Chondrocyte (in vitro differentiated cells): Measurements from ENCODE around the gene NUAK1. TPM values are rescaled to one million over a fixed set of nuclear protein-coding genes. Genes with fewer than 3 reads are reported as not detected.
A peak's percentile ranks its signal among the peaks of the same experiment; 100 is the strongest.

Experiments used
- DNase-seq: peaks from one replicate; pipeline ENCODE4 v3.0.0; 2021; ENCODE audit warnings: mixed read lengths, low spot score
- H3K27ac Mint-ChIP-seq: one replicate; pipeline ENCODE4 v1.8.0; 2021; ENCODE audit warnings: mild to moderate bottlenecking, moderate library complexity, mixed read lengths; ENCODE audit not compliant: unreplicated experiment
- H3K27me3 Mint-ChIP-seq: 2 replicates; pipeline ENCODE4 v1.8.0; 2021; ENCODE audit warnings: low read depth, mixed read lengths
- H3K36me3 Mint-ChIP-seq: 2 replicates; pipeline ENCODE4 v1.8.0; 2021; ENCODE audit warnings: low read depth, mixed read lengths
- H3K4me1 Mint-ChIP-seq: 2 replicates; pipeline ENCODE4 v1.8.0; 2021; ENCODE audit warnings: low read depth, mild to moderate bottlenecking, mixed read lengths
- H3K4me3 Mint-ChIP-seq: one replicate; pipeline ENCODE4 v1.8.0; 2021; ENCODE audit warnings: mild to moderate bottlenecking, moderate library complexity, mixed read lengths; ENCODE audit not compliant: unreplicated experiment
- H3K9me3 Mint-ChIP-seq: 2 replicates; pipeline ENCODE4 v1.8.0; 2021; ENCODE audit warnings: low read depth, mixed read lengths
- CTCF ChIP-seq: fragments of 200-600 bp; sonication (generic); IDR thresholded peaks from 2 replicates; pipeline ENCODE4 v1.5.0; 2021; ENCODE audit warnings: antibody characterized with exemption, mild to moderate bottlenecking, moderate library complexity
- long read RNA-seq: library from polyadenylated mRNA; stranded (forward); transcript quantifications from one replicate; pipeline ENCODE4 v2.0.0, GENCODE V29; 2021
- total RNA-seq: library from RNA; stranded (reverse); gene quantifications from 3 replicates; pipeline ENCODE4 v1.2.1, GENCODE V29; 2021

Gene NUAK1
- 78.1 to 81.4 TPM (median 78.5 TPM) in 3 replicates for total RNA-seq
- long read RNA-seq, full-length matches to known transcripts = 12 of 126 reads
- long read RNA-seq, partial matches to known transcripts = 0 of 126 reads
- long read RNA-seq, other reads (novel, unspliced or antisense) = 114 of 126 reads

- DNase-seq = peak; percentile 92
- Mint-ChIP-seq H3K27ac (peak within 1 kb of the TSS; percentile 98), H3K9me3 (no peaks in the 10 kb centered on the region), H3K27me3 (no peaks in the 10 kb centered on the region), H3K4me3 (peak within 1 kb of the TSS; percentile 95), H3K36me3 (peaks cover 14% of the 10 kb centered on the region), H3K4me1 (peaks cover 61% of the 10 kb centered on the region)
- TF ChIP-seq CTCF = peak; percentile 31
Observed at GRCh38 chr12:106138633-106139421, at the start of gene NUAK1. TSS of gene NUAK1 (minus strand) at chr12:106138954. CDS start at chr12:106138653, 301 bp downstream.

GRCh38 chr12:106188256-106188655, 49.5 kb upstream of the NUAK1 start:
- H3K9me3 Mint-ChIP-seq = no peaks in the 10 kb centered on the region
- no peak overlapping the region for H3K27ac Mint-ChIP-seq
- H3K36me3 Mint-ChIP-seq = no peaks in the 10 kb centered on the region
- no peak overlapping the region for H3K4me3 Mint-ChIP-seq
- no peak for TF ChIP-seq CTCF
- H3K4me1 Mint-ChIP-seq = peaks cover 3% of the 10 kb centered on the region
- DNase-seq = no peak
- H3K27me3 Mint-ChIP-seq = no peaks in the 10 kb centered on the region

- no peak for DNase-seq
- Mint-ChIP-seq H3K4me1 (peaks cover 3% of the 10 kb centered on the region), H3K36me3 (no peaks in the 10 kb centered on the region), H3K4me3 (no peak overlapping the region), H3K27ac (no peak overlapping the region), H3K27me3 (no peaks in the 10 kb centered on the region), H3K9me3 (no peaks in the 10 kb centered on the region)
- no peak for TF ChIP-seq CTCF
Observed at GRCh38 chr12:106187842-106188241, 49.1 kb upstream of the NUAK1 start.

GRCh38 chr12:106187155-106187789, 48.5 kb upstream of the NUAK1 start:
- no peak for TF ChIP-seq CTCF
- H3K36me3 Mint-ChIP-seq = no peaks in the 10 kb centered on the region
- peaks cover 3% of the 10 kb centered on the region for H3K4me1 Mint-ChIP-seq
- no peak overlapping the region for H3K4me3 Mint-ChIP-seq
- DNase-seq = no peak
- H3K27me3 Mint-ChIP-seq = no peaks in the 10 kb centered on the region
- no peak overlapping the region for H3K27ac Mint-ChIP-seq
- H3K9me3 Mint-ChIP-seq = no peaks in the 10 kb centered on the region

GRCh38 chr12:106183735-106184134, 45.0 kb upstream of the NUAK1 start:
- Mint-ChIP-seq H3K27ac (no peak overlapping the region), H3K36me3 (no peaks in the 10 kb centered on the region), H3K9me3 (no peaks in the 10 kb centered on the region), H3K4me1 (peaks cover 9% of the 10 kb centered on the region), H3K4me3 (no peak overlapping the region), H3K27me3 (no peaks in the 10 kb centered on the region)
- no peak for TF ChIP-seq CTCF
- no peak for DNase-seq
